Measurements from ENCODE around the gene XPO6. TPM values are rescaled to one million over a fixed set of nuclear protein-coding genes. Genes with fewer than 3 reads are reported as not detected.
A peak's percentile ranks its signal among the peaks of the same experiment; 100 is the strongest.
"Not testable (repeated sequence)": the region's sequence is repeated elsewhere in the genome, so short reads cannot be mapped to it uniquely, and the experiment has no call there.

Gene XPO6
- total and polyA plus RNA-seq, 7 experiments from 2014 or later = 89.5 to 437 (median 371) TPM

DNA sequence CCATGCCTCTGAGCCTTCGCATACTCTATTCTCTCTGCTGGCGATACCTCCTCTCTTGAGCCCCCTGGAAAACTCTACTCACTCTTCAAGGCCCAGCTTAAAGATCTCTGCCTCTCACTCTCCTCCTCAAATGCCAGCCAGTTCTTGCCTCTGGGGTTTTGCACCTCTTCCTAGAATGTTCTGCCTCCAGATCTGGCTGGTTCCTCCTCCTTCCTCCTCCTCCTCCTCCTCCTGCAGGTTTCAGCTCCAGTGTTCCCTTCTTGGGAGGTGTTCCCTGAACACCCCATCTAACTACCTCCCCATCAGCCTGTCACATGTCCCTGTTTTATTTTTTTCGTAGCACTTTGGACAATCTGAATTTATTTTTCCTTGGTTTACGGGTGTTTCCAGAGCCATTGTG, 45.5 kb upstream of the XPO6 start:
- Histone ChIP-seq H3K4me1 (ENCODE audit: control insufficient read depth in 2 of 2, insufficient read depth in 2 of 2, low read length in 2 of 2) (peaks cover 0 to 9% of the 10 kb centered on the region in 2 donors), H3K27ac (ENCODE audit: low read depth, low read length) (no peak overlapping the region), H3K4me3 (ENCODE audit: low read length) (no peak overlapping the region), H3K36me3 (ENCODE audit: control insufficient read depth in 2 of 3, insufficient read depth in 3 of 3, low read length in 3 of 3) (no peaks in the 10 kb centered on the region), H3K9me3 (ENCODE audit: control insufficient read depth in 2 of 3, low read length in 3 of 3) (no peaks in the 10 kb centered on the region), H3K27me3 (ENCODE audit: control insufficient read depth in 2 of 2, insufficient read depth in 2 of 2, low read length in 2 of 2) (no peaks in the 10 kb centered on the region)
- H3K27me3 Mint-ChIP-seq = peaks cover 0 to 8% (median 0%) of the 10 kb centered on the region in 5 donors
- H3K4me1 Mint-ChIP-seq = peaks cover 5 to 16% (median 9%) of the 10 kb centered on the region in 7 donors
- ATAC-seq (no peak), DNase-seq (no peak)
- POLR2A ChIA-PET = interaction anchor here (0.9 kb wide), 1 partner anchor 14 kb away, joined by 4 read pairs; no protein-coding TSS in a partner anchor
- peak overlapping the region in 2 of 9 donors; percentile 14 to 33 for H3K27ac Mint-ChIP-seq
- peaks cover 0 to 11% (median under 1%) of the 10 kb centered on the region in 11 donors for H3K9me3 Mint-ChIP-seq
- CTCF ChIA-PET = interaction anchor here (1.4 kb wide), 1 partner anchor 38 kb away, joined by 3 read pairs; no protein-coding TSS in a partner anchor
- H3K4me3 Mint-ChIP-seq = no peak overlapping the region
- peaks cover 0 to 7% (median 0%) of the 10 kb centered on the region in 5 donors for H3K36me3 Mint-ChIP-seq
- intact Hi-C loops (cut with micrococcal nuclease) = no loop called here

DNA sequence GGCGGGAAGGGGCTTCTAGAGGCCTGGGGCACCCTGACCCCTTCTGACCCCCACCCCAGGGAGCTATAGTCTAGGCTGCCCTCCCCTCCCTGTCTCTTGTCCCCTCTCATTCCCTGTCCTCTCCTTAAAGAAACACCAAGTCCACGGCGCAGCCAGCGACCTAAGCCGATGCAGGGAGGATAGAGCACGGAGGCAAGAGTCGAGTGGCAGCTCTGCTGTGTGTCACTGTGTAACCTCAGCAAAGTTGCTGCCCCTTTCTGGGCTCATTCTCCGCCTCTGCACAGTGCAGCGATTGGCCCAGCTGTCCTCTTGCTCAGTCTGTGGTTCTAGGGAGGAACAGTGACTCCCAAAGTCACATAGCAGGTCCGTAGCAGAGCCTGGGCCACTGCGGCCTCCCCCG, 44.1 kb upstream of the XPO6 start:
- Mint-ChIP-seq H3K4me3 (no peak overlapping the region), H3K27ac (no peak overlapping the region), H3K9me3 (peaks cover 0 to 16% (median 3%) of the 10 kb centered on the region in 11 donors), H3K36me3 (peaks cover 0 to 7% (median 0%) of the 10 kb centered on the region in 5 donors), H3K27me3 (peaks cover 0 to 12% (median 0%) of the 10 kb centered on the region in 5 donors), H3K4me1 (peaks cover 5 to 14% (median 9%) of the 10 kb centered on the region in 7 donors)
- ATAC-seq (no peak), DNase-seq (no peak)
- Histone ChIP-seq H3K9me3 (ENCODE audit: control insufficient read depth in 2 of 3, low read length in 3 of 3) (no peaks in the 10 kb centered on the region), H3K4me3 (ENCODE audit: low read length) (no peak overlapping the region), H3K36me3 (ENCODE audit: control insufficient read depth in 2 of 3, insufficient read depth in 3 of 3, low read length in 3 of 3) (no peaks in the 10 kb centered on the region), H3K27me3 (ENCODE audit: control insufficient read depth in 2 of 2, insufficient read depth in 2 of 2, low read length in 2 of 2) (no peaks in the 10 kb centered on the region), H3K4me1 (ENCODE audit: control insufficient read depth in 2 of 2, insufficient read depth in 2 of 2, low read length in 2 of 2) (peaks cover 0 to 9% of the 10 kb centered on the region in 2 donors), H3K27ac (ENCODE audit: low read depth, low read length) (no peak overlapping the region)
- CTCF ChIA-PET = no interaction called here
- intact Hi-C loops (cut with micrococcal nuclease) = no loop called here
- POLR2A ChIA-PET = no interaction called here

- CTCF ChIA-PET = interaction anchor here (0.6 kb wide), 1 partner anchor 114 kb away, joined by 5 read pairs; no protein-coding TSS in a partner anchor
Observed at GRCh38 chr16:28254158-28254557, 42.4 kb upstream of the XPO6 start.

GRCh38 chr16:28250999-28251398, 39.2 kb upstream of the XPO6 start:
- no peak for DNase-seq
- H3K4me3 ChIP-seq (ENCODE audit: low read length) = no peak overlapping the region
- peaks cover 0 to 16% (median 3%) of the 10 kb centered on the region in 11 donors for H3K9me3 Mint-ChIP-seq
- no peak overlapping the region for H3K27ac Mint-ChIP-seq
- no peak overlapping the region for H3K4me3 Mint-ChIP-seq
- peaks cover 0 to 7% (median 0%) of the 10 kb centered on the region in 5 donors for H3K36me3 Mint-ChIP-seq
- no peak overlapping the region for H3K27ac ChIP-seq (ENCODE audit: low read depth, low read length)
- H3K36me3 ChIP-seq (ENCODE audit: control insufficient read depth in 2 of 3, insufficient read depth in 3 of 3, low read length in 3 of 3) = no peaks in the 10 kb centered on the region
- peaks cover 0 to 12% (median 0%) of the 10 kb centered on the region in 5 donors for H3K27me3 Mint-ChIP-seq
- no peak for ATAC-seq
- intact Hi-C loops (cut with micrococcal nuclease) = no loop called here
- H3K9me3 ChIP-seq (ENCODE audit: control insufficient read depth in 2 of 3, low read length in 3 of 3) = no peaks in the 10 kb centered on the region
- no peaks in the 10 kb centered on the region for H3K4me1 Mint-ChIP-seq
- H3K27me3 ChIP-seq (ENCODE audit: control insufficient read depth in 2 of 2, insufficient read depth in 2 of 2, low read length in 2 of 2) = no peaks in the 10 kb centered on the region
- POLR2A ChIA-PET = no interaction called here
- CTCF ChIA-PET = no interaction called here
- H3K4me1 ChIP-seq (ENCODE audit: control insufficient read depth in 2 of 2, insufficient read depth in 2 of 2, low read length in 2 of 2) = no peaks in the 10 kb centered on the region

More at GRCh38 chr16:28254158-28254557, 42.4 kb upstream of the XPO6 start:
- DNase-seq (no peak), ATAC-seq (no peak)
- H3K27me3 Mint-ChIP-seq = peaks cover 0 to 12% (median 0%) of the 10 kb centered on the region in 5 donors
- intact Hi-C loops (cut with micrococcal nuclease) = no loop called here
- POLR2A ChIA-PET = no interaction called here
- H3K4me3 Mint-ChIP-seq = no peak overlapping the region
- H3K4me3 ChIP-seq (ENCODE audit: low read length) = no peak overlapping the region
- no peak overlapping the region for H3K27ac ChIP-seq (ENCODE audit: low read depth, low read length)
- no peaks in the 10 kb centered on the region for H3K27me3 ChIP-seq (ENCODE audit: control insufficient read depth in 2 of 2, insufficient read depth in 2 of 2, low read length in 2 of 2)
- peaks cover 0 to under 1% (median 0%) of the 10 kb centered on the region in 7 donors for H3K4me1 Mint-ChIP-seq
- H3K36me3 ChIP-seq (ENCODE audit: control insufficient read depth in 2 of 3, insufficient read depth in 3 of 3, low read length in 3 of 3) = no peaks in the 10 kb centered on the region
- peaks cover 0 to 16% (median 3%) of the 10 kb centered on the region in 11 donors for H3K9me3 Mint-ChIP-seq
- no peaks in the 10 kb centered on the region for H3K9me3 ChIP-seq (ENCODE audit: control insufficient read depth in 2 of 3, low read length in 3 of 3)
- peak overlapping the region in 1 of 9 donors; percentile 72 for H3K27ac Mint-ChIP-seq
- H3K36me3 Mint-ChIP-seq = peaks cover 0 to 7% (median 0%) of the 10 kb centered on the region in 5 donors
- peaks cover 0 to 1% of the 10 kb centered on the region in 2 donors for H3K4me1 ChIP-seq (ENCODE audit: control insufficient read depth in 2 of 2, insufficient read depth in 2 of 2, low read length in 2 of 2)

- H3K27ac ChIP-seq (ENCODE audit: low read depth, low read length); H3K9me3 ChIP-seq (ENCODE audit: control insufficient read depth in 2 of 3, low read length in 3 of 3); DNase-seq; H3K27ac Mint-ChIP-seq; H3K4me1 ChIP-seq (ENCODE audit: control insufficient read depth in 2 of 2, insufficient read depth in 2 of 2, low read length in 2 of 2); H3K27me3 ChIP-seq (ENCODE audit: control insufficient read depth in 2 of 2, insufficient read depth in 2 of 2, low read length in 2 of 2); H3K4me3 ChIP-seq (ENCODE audit: low read length); intact Hi-C loops (cut with micrococcal nuclease); CTCF ChIA-PET; H3K4me3 Mint-ChIP-seq; H3K36me3 ChIP-seq (ENCODE audit: control insufficient read depth in 2 of 3, insufficient read depth in 3 of 3, low read length in 3 of 3); H3K4me1 Mint-ChIP-seq; ATAC-seq; H3K36me3 Mint-ChIP-seq: not testable (repeated sequence)
- H3K9me3 Mint-ChIP-seq = peaks cover 0 to 16% (median 3%) of the 10 kb centered on the region in 11 donors
- POLR2A ChIA-PET = interaction anchor here (0.7 kb wide), 1 partner anchor 101 kb away, joined by 3 read pairs; no protein-coding TSS in a partner anchor
- H3K27me3 Mint-ChIP-seq = peaks cover 0 to 12% (median 0%) of the 10 kb centered on the region in 5 donors
Observed at GRCh38 chr16:28249483-28249882, 37.7 kb upstream of the XPO6 start.

GRCh38 chr16:28241924-28242323, 30.2 kb upstream of the XPO6 start:
- ATAC-seq (no peak), DNase-seq (no peak)
- Histone ChIP-seq H3K27ac (ENCODE audit: low read depth, low read length) (no peak overlapping the region), H3K36me3 (ENCODE audit: control insufficient read depth in 2 of 3, insufficient read depth in 3 of 3, low read length in 3 of 3) (no peaks in the 10 kb centered on the region), H3K4me3 (ENCODE audit: low read length) (no peak overlapping the region), H3K4me1 (ENCODE audit: control insufficient read depth in 2 of 2, insufficient read depth in 2 of 2, low read length in 2 of 2) (no peaks in the 10 kb centered on the region), H3K27me3 (ENCODE audit: control insufficient read depth in 2 of 2, insufficient read depth in 2 of 2, low read length in 2 of 2) (no peaks in the 10 kb centered on the region), H3K9me3 (ENCODE audit: control insufficient read depth in 2 of 3, low read length in 3 of 3) (peaks cover 0 to 6% (median 5%) of the 10 kb centered on the region in 3 experiments)
- no peaks in the 10 kb centered on the region for H3K27me3 Mint-ChIP-seq
- no peak overlapping the region for H3K27ac Mint-ChIP-seq
- peaks cover 0 to 7% (median 0%) of the 10 kb centered on the region in 11 donors for H3K9me3 Mint-ChIP-seq
- H3K36me3 Mint-ChIP-seq = peaks cover 0 to 3% (median 0%) of the 10 kb centered on the region in 5 donors
- intact Hi-C loops (cut with micrococcal nuclease) = no loop called here
- CTCF ChIA-PET = no interaction called here
- POLR2A ChIA-PET = no interaction called here
- no peaks in the 10 kb centered on the region for H3K4me1 Mint-ChIP-seq
- no peak overlapping the region for H3K4me3 Mint-ChIP-seq

Measured in naive thymus-derived CD4-positive, alpha-beta T cell (primary cell).